Measurements from ENCODE around the gene FKBP5.
"Not testable (repeated sequence)": the region's sequence is repeated elsewhere in the genome, so short reads cannot be mapped to it uniquely, and the experiment has no call there.

Gene FKBP5

DNA sequence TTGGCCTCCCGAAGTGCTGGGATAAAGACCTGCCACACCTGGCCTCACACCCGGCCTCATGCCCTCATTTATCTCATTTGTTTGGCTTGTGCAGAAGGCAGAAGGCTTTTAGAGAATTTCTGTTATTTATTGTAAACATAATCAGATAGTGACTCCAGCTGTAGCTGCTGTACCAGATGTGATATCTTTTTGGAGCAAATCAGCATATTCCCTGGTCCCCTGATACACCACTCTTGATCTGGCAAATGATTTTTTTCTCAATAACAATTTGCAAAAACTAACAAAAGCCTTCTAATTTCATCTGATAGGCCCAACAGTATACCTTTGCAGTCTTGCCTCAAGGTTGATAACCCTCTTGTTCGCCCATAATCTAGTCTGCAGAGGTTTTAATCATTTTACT lies 149.5 kb downstream of the FKBP5 start:
- DNase-seq (ENCODE audit: low read depth): no peak

- DNase-seq (ENCODE audit: low read depth): not testable (repeated sequence)
These were observed 152.9 kb downstream of the FKBP5 start for GRCh38 chr6:35535847-35536246.

GRCh38 chr6:35534407-35535170 lies 154.1 kb downstream of the FKBP5 start:
- DNase-seq (ENCODE audit: low read depth): no peak

GRCh38 chr6:35533981-35534380 lies 154.7 kb downstream of the FKBP5 start:
- no peak for DNase-seq (ENCODE audit: low read depth)

DNA sequence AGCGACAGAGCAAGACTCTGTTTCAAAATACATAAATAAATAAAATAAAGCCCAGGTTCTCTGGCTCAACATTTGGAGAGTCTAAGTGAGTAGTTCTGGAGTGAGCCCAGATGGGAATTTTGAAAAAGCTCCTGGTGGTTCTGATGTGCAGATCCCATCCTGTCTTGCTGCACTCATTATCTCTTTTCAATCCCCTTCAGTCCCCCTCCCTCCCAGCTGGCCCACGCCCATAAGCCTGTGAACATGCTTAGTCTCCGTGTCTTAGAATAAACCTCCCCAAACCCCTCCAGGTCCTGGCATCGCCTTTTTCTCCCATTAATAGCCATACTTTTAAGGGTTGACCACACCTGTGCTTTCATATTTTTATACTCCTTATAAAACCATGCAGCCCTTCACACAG lies 156.6 kb downstream of the FKBP5 start:
- no peak for DNase-seq (ENCODE audit: low read depth)

GRCh38 chr6:35524380-35525020 lies 164.2 kb downstream of the FKBP5 start:
- no peak for DNase-seq (ENCODE audit: low read depth)

Data from activated T-helper 9 cell treated with anti-CD3 and anti-CD28 coated beads, Interleukin-2, amount 50 U/mL, for 16 hours (primary cell).